Breast epithelium (tissue), 3 donors: ENCODE results near the gene ACYP1.

ENCODE experiments used
- POLR2A ChIP-seq: fragments of 450-650 bp; IDR thresholded peaks from one replicate; pipeline ENCODE4 v1.6.1; 2016; ENCODE audit warnings: antibody characterized with exemption, mild to moderate bottlenecking, moderate library complexity
- POLR2AphosphoS5 ChIP-seq, 3 donors: sonication (generic); formaldehyde crosslinking; IDR thresholded peaks; one replicate each; pipeline ENCODE4 v1.6.1; 2017; ENCODE audit warnings: antibody characterized with exemption in 3 of 3
- TF ChIP-seq, protein P1 (sequence below), 3 donors: fragments of 450-650 bp; IDR thresholded peaks; one replicate each; pipeline ENCODE4 v1.5.1; 2016 to 2017; ENCODE audit warnings: antibody characterized with exemption in 3 of 3, mild to moderate bottlenecking in 3 of 3, moderate library complexity in 3 of 3

DNA sequence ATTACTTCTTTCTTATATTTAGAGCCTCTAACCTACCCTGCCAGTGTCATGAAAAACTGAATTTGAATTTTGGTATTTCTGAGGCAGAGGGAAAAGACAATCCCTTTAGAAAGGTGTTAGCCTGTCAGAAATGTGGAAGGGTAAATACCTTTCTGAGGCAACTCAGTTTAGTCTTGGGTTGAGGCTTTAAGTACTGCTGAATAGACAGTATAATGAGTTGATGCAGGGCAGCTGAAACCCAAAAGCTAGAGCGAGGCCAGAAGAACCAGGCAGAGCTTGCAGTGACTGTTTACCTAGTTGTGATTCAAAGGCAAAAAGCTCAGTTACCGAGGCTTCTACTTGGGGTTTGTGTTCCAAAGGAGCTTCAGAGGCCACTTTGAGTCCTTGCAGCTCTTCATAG is 24.3 kb upstream of the ACYP1 start:
- TF ChIP-seq, protein P1, sequence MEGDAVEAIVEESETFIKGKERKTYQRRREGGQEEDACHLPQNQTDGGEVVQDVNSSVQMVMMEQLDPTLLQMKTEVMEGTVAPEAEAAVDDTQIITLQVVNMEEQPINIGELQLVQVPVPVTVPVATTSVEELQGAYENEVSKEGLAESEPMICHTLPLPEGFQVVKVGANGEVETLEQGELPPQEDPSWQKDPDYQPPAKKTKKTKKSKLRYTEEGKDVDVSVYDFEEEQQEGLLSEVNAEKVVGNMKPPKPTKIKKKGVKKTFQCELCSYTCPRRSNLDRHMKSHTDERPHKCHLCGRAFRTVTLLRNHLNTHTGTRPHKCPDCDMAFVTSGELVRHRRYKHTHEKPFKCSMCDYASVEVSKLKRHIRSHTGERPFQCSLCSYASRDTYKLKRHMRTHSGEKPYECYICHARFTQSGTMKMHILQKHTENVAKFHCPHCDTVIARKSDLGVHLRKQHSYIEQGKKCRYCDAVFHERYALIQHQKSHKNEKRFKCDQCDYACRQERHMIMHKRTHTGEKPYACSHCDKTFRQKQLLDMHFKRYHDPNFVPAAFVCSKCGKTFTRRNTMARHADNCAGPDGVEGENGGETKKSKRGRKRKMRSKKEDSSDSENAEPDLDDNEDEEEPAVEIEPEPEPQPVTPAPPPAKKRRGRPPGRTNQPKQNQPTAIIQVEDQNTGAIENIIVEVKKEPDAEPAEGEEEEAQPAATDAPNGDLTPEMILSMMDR (IDR thresholded peaks at IDR 0.05) = no peak
- TF ChIP-seq POLR2A (no peak), POLR2AphosphoS5 (IDR thresholded peaks at IDR 0.05) (no peak)
